ENCODE data around the gene LTBR. TPM values are rescaled to one million over a fixed set of nuclear protein-coding genes. Genes with fewer than 3 reads are reported as not detected.

The LTBR gene
- total RNA-seq, 2 donors from 2014 or later: 1.3 to 1.9 TPM

GRCh38 chr12:6375269-6376078, 8.5 kb upstream of the LTBR start, which contains the start of gene SCNN1A:
SCNN1A (minus strand) TSS chr12:6375563; CDS start chr12:6374783, 780 bp downstream.
- H3K36me3 Mint-ChIP-seq (ENCODE audit: insufficient read depth in 2 of 2): no peaks in the 10 kb centered on the region
- H3K4me3 Mint-ChIP-seq: peak within 1 kb of the TSS; percentile 24 to 50
- H3K9me3 Mint-ChIP-seq: no peaks in the 10 kb centered on the region
- H3K4me1 Mint-ChIP-seq (ENCODE audit: low read depth): peaks cover 39% of the 10 kb centered on the region
- DNase-seq: no peak
- no peak within 1 kb of the TSS for H3K27ac Mint-ChIP-seq
- no peak for ATAC-seq (replicated peaks in 1 of 2)
- peaks cover 7% of the 10 kb centered on the region for H3K27me3 Mint-ChIP-seq (ENCODE audit: low read depth)

GRCh38 chr12:6376079-6376869, 7.7 kb upstream of the LTBR start:
- H3K27ac Mint-ChIP-seq: no peak overlapping the region
- H3K4me1 Mint-ChIP-seq (ENCODE audit: low read depth): peaks cover 35% of the 10 kb centered on the region
- peak overlapping the region; percentile 24 to 50 for H3K4me3 Mint-ChIP-seq
- peak; percentile 53 to 55 for ATAC-seq (replicated peaks in 1 of 2)
- no peaks in the 10 kb centered on the region for H3K9me3 Mint-ChIP-seq
- peaks cover 12% of the 10 kb centered on the region for H3K27me3 Mint-ChIP-seq (ENCODE audit: low read depth)
- no peaks in the 10 kb centered on the region for H3K36me3 Mint-ChIP-seq (ENCODE audit: insufficient read depth in 2 of 2)
- DNase-seq: no peak

- no peaks in the 10 kb centered on the region for H3K9me3 Mint-ChIP-seq
- no peak for DNase-seq
- H3K4me3 Mint-ChIP-seq: peak overlapping the region; percentile 24 to 50
- H3K36me3 Mint-ChIP-seq (ENCODE audit: insufficient read depth in 2 of 2): no peaks in the 10 kb centered on the region
- peak in 1 of 2 donors; percentile 17 for ATAC-seq (replicated peaks in 1 of 2)
- peaks cover 13% of the 10 kb centered on the region for H3K27me3 Mint-ChIP-seq (ENCODE audit: low read depth)
- peaks cover 34% of the 10 kb centered on the region for H3K4me1 Mint-ChIP-seq (ENCODE audit: low read depth)
- H3K27ac Mint-ChIP-seq: no peak overlapping the region
These were observed 6.9 kb upstream of the LTBR start for GRCh38 chr12:6376870-6377666.

- no peak for ATAC-seq (replicated peaks in 1 of 2)
- no peak for DNase-seq
- peaks cover 15% of the 10 kb centered on the region for H3K27me3 Mint-ChIP-seq (ENCODE audit: low read depth)
- no peaks in the 10 kb centered on the region for H3K36me3 Mint-ChIP-seq (ENCODE audit: insufficient read depth in 2 of 2)
- no peak overlapping the region for H3K4me3 Mint-ChIP-seq
- no peak overlapping the region for H3K27ac Mint-ChIP-seq
- peaks cover 28% of the 10 kb centered on the region for H3K4me1 Mint-ChIP-seq (ENCODE audit: low read depth)
- no peaks in the 10 kb centered on the region for H3K9me3 Mint-ChIP-seq
These were observed 6.3 kb upstream of the LTBR start for GRCh38 chr12:6377667-6377994.

- H3K27ac Mint-ChIP-seq: no peak overlapping the region
These were observed 5.1 kb upstream of the LTBR start for GRCh38 chr12:6378709-6379472.

GRCh38 chr12:6380141-6381121, 3.5 kb upstream of the LTBR start:
- Mint-ChIP-seq H3K36me3 (ENCODE audit: insufficient read depth in 2 of 2) (no peaks in the 10 kb centered on the region), H3K9me3 (no peaks in the 10 kb centered on the region), H3K27ac (no peak overlapping the region), H3K27me3 (ENCODE audit: low read depth) (peaks cover 15% of the 10 kb centered on the region), H3K4me3 (no peak overlapping the region), H3K4me1 (ENCODE audit: low read depth) (peaks cover 16% of the 10 kb centered on the region)
- ATAC-seq (replicated peaks in 1 of 2): no peak
- DNase-seq: no peak

More at GRCh38 chr12:6378709-6379472, 5.1 kb upstream of the LTBR start:
- DNase-seq (no peak), ATAC-seq (replicated peaks in 1 of 2) (no peak)
- Mint-ChIP-seq H3K4me1 (ENCODE audit: low read depth) (peaks cover 17% of the 10 kb centered on the region), H3K27me3 (ENCODE audit: low read depth) (peaks cover 16% of the 10 kb centered on the region), H3K9me3 (no peaks in the 10 kb centered on the region), H3K4me3 (no peak overlapping the region), H3K36me3 (ENCODE audit: insufficient read depth in 2 of 2) (no peaks in the 10 kb centered on the region)

GRCh38 chr12:6382371-6382770, 1.6 kb upstream of the LTBR start:
- Mint-ChIP-seq H3K27me3 (ENCODE audit: low read depth) (peaks cover 15% of the 10 kb centered on the region), H3K9me3 (no peaks in the 10 kb centered on the region), H3K36me3 (ENCODE audit: insufficient read depth in 2 of 2) (no peaks in the 10 kb centered on the region), H3K4me3 (no peak overlapping the region), H3K4me1 (ENCODE audit: low read depth) (no peaks in the 10 kb centered on the region), H3K27ac (no peak overlapping the region)
- ATAC-seq (replicated peaks in 1 of 2) (no peak), DNase-seq (no peak)

- Mint-ChIP-seq H3K27ac (no peak overlapping the region), H3K27me3 (ENCODE audit: low read depth) (peaks cover 15% of the 10 kb centered on the region), H3K36me3 (ENCODE audit: insufficient read depth in 2 of 2) (no peaks in the 10 kb centered on the region), H3K9me3 (no peaks in the 10 kb centered on the region), H3K4me3 (no peak overlapping the region), H3K4me1 (ENCODE audit: low read depth) (no peaks in the 10 kb centered on the region)
- no peak for DNase-seq
- no peak for ATAC-seq (replicated peaks in 1 of 2)
These were observed 980 bp upstream of the LTBR start for GRCh38 chr12:6382982-6383381.

- H3K9me3 Mint-ChIP-seq: no peaks in the 10 kb centered on the region
- H3K36me3 Mint-ChIP-seq (ENCODE audit: insufficient read depth in 2 of 2): no peaks in the 10 kb centered on the region
- ATAC-seq (replicated peaks in 1 of 2) (no peak), DNase-seq (no peak)
- no peaks in the 10 kb centered on the region for H3K4me1 Mint-ChIP-seq (ENCODE audit: low read depth)
- peaks cover 15% of the 10 kb centered on the region for H3K27me3 Mint-ChIP-seq (ENCODE audit: low read depth)
- H3K27ac Mint-ChIP-seq: no peak overlapping the region
- H3K4me3 Mint-ChIP-seq: no peak overlapping the region
These were observed 806 bp downstream of the LTBR start for GRCh38 chr12:6384499-6385436.

- H3K27ac Mint-ChIP-seq: no peak overlapping the region
- no peak overlapping the region for H3K4me3 Mint-ChIP-seq
- no peaks in the 10 kb centered on the region for H3K4me1 Mint-ChIP-seq (ENCODE audit: low read depth)
- no peaks in the 10 kb centered on the region for H3K36me3 Mint-ChIP-seq (ENCODE audit: insufficient read depth in 2 of 2)
- H3K9me3 Mint-ChIP-seq: no peaks in the 10 kb centered on the region
- DNase-seq (no peak), ATAC-seq (replicated peaks in 1 of 2) (no peak)
- H3K27me3 Mint-ChIP-seq (ENCODE audit: low read depth): peaks cover 11% of the 10 kb centered on the region
These were observed 2.1 kb downstream of the LTBR start for GRCh38 chr12:6386038-6386437.

GRCh38 chr12:6386491-6386890, 2.5 kb downstream of the LTBR start:
- DNase-seq (no peak), ATAC-seq (replicated peaks in 1 of 2) (no peak)
- Mint-ChIP-seq H3K36me3 (ENCODE audit: insufficient read depth in 2 of 2) (no peaks in the 10 kb centered on the region), H3K27me3 (ENCODE audit: low read depth) (peaks cover 8% of the 10 kb centered on the region), H3K4me3 (no peak overlapping the region), H3K4me1 (ENCODE audit: low read depth) (no peaks in the 10 kb centered on the region), H3K27ac (no peak overlapping the region), H3K9me3 (no peaks in the 10 kb centered on the region)
